Astrocyte (in vitro differentiated cells and primary cell): ENCODE measurements around the gene FBXW9. TPM values are rescaled to one million over a fixed set of nuclear protein-coding genes. Genes with fewer than 3 reads are reported as not detected.

ENCODE experiments used
- DNase-seq: peaks from one replicate; pipeline ENCODE4 v3.0.0-alpha.2; 2010; ENCODE audit warnings: low read depth
- FAIRE-seq: peaks from 2 replicates; lab custom pipeline; 2011; peaks lifted over from hg19 to GRCh38; lab: Jason Lieb, UNC
- H2AFZ ChIP-seq: 2 replicates; pipeline ENCODE4 v1.6.0; 2012; ENCODE audit warnings: low read depth, low read length, inconsistent platforms
- H3K27ac ChIP-seq: 2 replicates; pipeline ENCODE4 v1.5.1; 2011; ENCODE audit warnings: low read depth, low read length, inconsistent platforms
- H3K27me3 ChIP-seq: 2 replicates; pipeline ENCODE4 v1.6.0; 2011; ENCODE audit warnings: low read length, inconsistent platforms; ENCODE audit not compliant: insufficient read depth
- H3K36me3 ChIP-seq: 2 replicates; pipeline ENCODE4 v1.5.1; 2011; ENCODE audit warnings: low read length, inconsistent platforms; ENCODE audit not compliant: insufficient read depth
- H3K4me1 ChIP-seq: 2 replicates; pipeline ENCODE4 v1.5.1; 2011; ENCODE audit warnings: low read length, inconsistent platforms; ENCODE audit not compliant: insufficient read depth
- H3K4me2 ChIP-seq: 2 replicates; pipeline ENCODE4 v1.6.0; 2012; ENCODE audit warnings: low read length, inconsistent platforms
- H3K4me3 ChIP-seq: 2 replicates; pipeline ENCODE4 v1.5.1; 2011; ENCODE audit warnings: low read depth, mild to moderate bottlenecking, low read length, inconsistent platforms; ENCODE audit not compliant: insufficient read depth
- H3K79me2 ChIP-seq: 2 replicates; pipeline ENCODE4 v1.6.0; 2012; ENCODE audit warnings: mild to moderate bottlenecking, low read length, inconsistent platforms; ENCODE audit not compliant: insufficient read depth
- H3K9ac ChIP-seq: 2 replicates; pipeline ENCODE4 v1.6.0; 2012; ENCODE audit warnings: mild to moderate bottlenecking, low read length, inconsistent platforms
- H3K9me3 ChIP-seq: 2 replicates; pipeline ENCODE4 v1.5.1; 2012; ENCODE audit warnings: low read depth, mild to moderate bottlenecking, low read length, inconsistent platforms; ENCODE audit not compliant: insufficient read depth
- H4K20me1 ChIP-seq: 2 replicates; pipeline ENCODE4 v1.6.0; 2012; ENCODE audit warnings: low read length, inconsistent platforms; ENCODE audit not compliant: insufficient read depth
- H3K27ac Mint-ChIP-seq: one replicate; pipeline ENCODE4 v1.8.0; 2021; ENCODE audit warnings: mild to moderate bottlenecking, mixed read lengths; ENCODE audit not compliant: unreplicated experiment
- H3K27me3 Mint-ChIP-seq: one replicate; pipeline ENCODE4 v1.8.0; 2021; ENCODE audit warnings: low read depth, mixed read lengths; ENCODE audit not compliant: unreplicated experiment
- H3K36me3 Mint-ChIP-seq: one replicate; pipeline ENCODE4 v1.8.0; 2021; ENCODE audit warnings: low read depth, mixed read lengths; ENCODE audit not compliant: unreplicated experiment
- H3K4me1 Mint-ChIP-seq: one replicate; pipeline ENCODE4 v1.8.0; 2021; ENCODE audit warnings: low read depth, mixed read lengths; ENCODE audit not compliant: unreplicated experiment
- H3K4me3 Mint-ChIP-seq: one replicate; pipeline ENCODE4 v1.8.0; 2021; ENCODE audit warnings: mild to moderate bottlenecking, moderate library complexity, mixed read lengths; ENCODE audit not compliant: unreplicated experiment
- H3K9me3 Mint-ChIP-seq: one replicate; pipeline ENCODE4 v1.8.0; 2021; ENCODE audit warnings: mild to moderate bottlenecking, mixed read lengths; ENCODE audit not compliant: unreplicated experiment
- CTCF ChIP-seq: IDR thresholded peaks from 2 replicates; pipeline ENCODE4 v1.5.1; 2011; ENCODE audit warnings: low read depth, mild to moderate bottlenecking, inconsistent platforms, low read length, moderate library complexity; ENCODE audit not compliant: insufficient read depth
- EZH2 ChIP-seq: IDR thresholded peaks from 2 replicates; pipeline ENCODE4 v1.6.1; 2012; ENCODE audit warnings: mild to moderate bottlenecking, low read length, inconsistent platforms; ENCODE audit not compliant: insufficient read depth
- total RNA-seq: library from RNA; stranded (reverse); gene quantifications from 2 replicates; pipeline ENCODE4 v1.2.1, GENCODE V29; 2021

FBXW9 gene
- total RNA-seq, 1 donor from 2014 or later, result 9.9 TPM

DNA sequence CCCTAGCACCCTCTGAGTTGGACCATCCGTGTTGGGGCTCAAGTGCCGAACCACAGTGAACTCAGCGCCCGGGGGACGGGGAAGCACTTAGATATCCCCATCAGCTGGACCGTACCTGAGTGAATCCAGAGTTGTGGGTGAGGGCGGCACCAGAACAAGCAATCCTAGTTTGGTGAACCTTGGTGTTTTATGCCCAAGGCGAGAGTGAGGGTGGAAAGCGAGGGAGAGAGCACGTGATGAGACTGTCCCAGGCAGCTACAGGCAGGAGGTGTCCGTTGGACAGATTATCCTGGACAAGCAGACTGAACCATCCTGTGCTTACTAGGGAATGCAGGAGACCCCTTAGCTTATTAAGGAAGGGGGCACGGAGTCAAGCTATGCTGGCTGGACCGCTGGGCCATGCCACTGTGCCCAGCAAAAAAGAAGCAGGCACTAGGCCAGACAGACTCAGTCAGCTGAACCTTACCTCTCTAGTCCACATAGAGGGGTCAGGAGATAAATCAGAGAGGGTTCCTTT lies 41.5 kb upstream of the FBXW9 start:
- Histone ChIP-seq H3K27me3 (no peaks in the 10 kb centered on the region), H3K9me3 (no peaks in the 10 kb centered on the region), H3K4me2 (peak overlapping the region; percentile 94), H3K9ac (peak overlapping the region; percentile 85), H3K27ac (peak overlapping the region; percentile 98), H3K4me3 (peak overlapping the region; percentile 89), H3K4me1 (peaks cover 19% of the 10 kb centered on the region), H3K36me3 (peaks cover 6% of the 10 kb centered on the region), H2AFZ (peak overlapping the region; percentile 87), H4K20me1 (peaks cover 16% of the 10 kb centered on the region), H3K79me2 (peaks cover 36% of the 10 kb centered on the region)
- Mint-ChIP-seq H3K4me1 (peaks cover 9% of the 10 kb centered on the region), H3K36me3 (peaks cover 3% of the 10 kb centered on the region), H3K27me3 (no peaks in the 10 kb centered on the region), H3K27ac (peak overlapping the region; percentile 94), H3K9me3 (no peaks in the 10 kb centered on the region), H3K4me3 (peak overlapping the region; percentile 99)
- TF ChIP-seq CTCF, result no peak
- FAIRE-seq, result no peak
- no peak for DNase-seq

DNA sequence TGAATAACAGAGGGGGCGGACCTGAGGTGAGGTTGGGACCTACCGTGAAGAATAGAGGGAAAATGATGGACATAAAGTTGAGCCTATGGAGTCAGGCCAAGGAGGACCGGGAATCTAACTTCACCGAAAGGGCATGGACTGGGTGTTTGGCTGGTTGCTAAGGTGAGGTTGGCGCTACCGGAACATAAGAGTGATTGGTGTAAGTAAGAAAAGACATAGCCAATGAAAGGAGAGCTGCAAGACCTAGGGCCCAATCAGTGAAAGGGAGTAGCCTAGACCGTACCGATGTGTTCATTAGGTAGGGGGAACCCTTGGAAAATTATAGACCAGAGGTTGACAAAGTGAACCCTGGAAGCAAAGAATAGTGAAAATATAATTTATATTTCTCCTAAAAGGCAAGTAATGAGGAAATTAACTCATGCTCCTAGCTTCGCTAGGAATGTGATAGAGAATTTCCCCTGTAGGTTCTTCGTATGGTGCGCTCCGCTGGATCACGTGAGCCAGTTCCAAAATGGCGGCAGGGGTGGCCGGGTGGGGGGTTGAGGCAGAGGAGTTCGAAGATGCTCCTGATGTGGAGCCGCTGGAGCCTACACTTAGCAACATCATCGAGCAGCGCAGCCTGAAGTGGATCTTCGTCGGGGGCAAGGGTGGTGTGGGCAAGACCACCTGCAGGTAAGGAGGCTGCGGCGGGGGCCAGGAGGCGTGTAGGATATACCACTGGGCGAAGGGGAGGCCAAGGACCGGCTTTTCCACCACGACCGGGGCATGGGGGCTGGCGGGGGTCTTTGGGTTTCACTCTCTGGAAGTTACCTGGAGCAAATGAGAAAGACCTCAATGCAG lies 40.8 kb upstream of the FBXW9 start, which contains the start of gene GET3:
Gene GET3 (plus strand): TSS at position 503 of the 840 bp plus-strand sequence. CDS start 9 bp downstream, at position 512.
- DNase-seq (peak; percentile 100), FAIRE-seq (peak; percentile 96)
- H3K27me3 Mint-ChIP-seq, result no peaks in the 10 kb centered on the region
- H3K27ac Mint-ChIP-seq, result peak within 1 kb of the TSS; percentile 94
- Histone ChIP-seq H3K27ac (peak within 1 kb of the TSS; percentile 98), H3K9ac (peak within 1 kb of the TSS; percentile 85), H4K20me1 (peaks cover 22% of the 10 kb centered on the region), H3K9me3 (no peaks in the 10 kb centered on the region), H2AFZ (peak within 1 kb of the TSS; percentile 87), H3K36me3 (peaks cover 6% of the 10 kb centered on the region), H3K4me2 (peak within 1 kb of the TSS; percentile 94), H3K4me1 (peaks cover 25% of the 10 kb centered on the region), H3K79me2 (peaks cover 43% of the 10 kb centered on the region), H3K27me3 (no peaks in the 10 kb centered on the region), H3K4me3 (peak within 1 kb of the TSS; percentile 89)
- H3K4me3 Mint-ChIP-seq, result peak within 1 kb of the TSS; percentile 99
- peaks cover 10% of the 10 kb centered on the region for H3K4me1 Mint-ChIP-seq
- H3K36me3 Mint-ChIP-seq, result no peaks in the 10 kb centered on the region
- no peaks in the 10 kb centered on the region for H3K9me3 Mint-ChIP-seq
- no peak for TF ChIP-seq EZH2
- no peak for TF ChIP-seq CTCF
